ENCODE data around the gene TGFBR3. TPM values are rescaled to one million over a fixed set of nuclear protein-coding genes. Genes with fewer than 3 reads are reported as not detected.

TGFBR3 gene
- total and polyA plus RNA-seq, 3 experiments from 2014 or later, result 28.8 to 78.5 (median 29.9) TPM

GRCh38 chr1:91637539-91637994, 248.4 kb downstream of the TGFBR3 start:
- H3K36me3 Mint-ChIP-seq, result peaks cover 0 to 14% (median 2%) of the 10 kb centered on the region in 3 donors
- H3K4me1 Mint-ChIP-seq, result peaks cover 6 to 10% (median 7%) of the 10 kb centered on the region in 3 donors
- POLR2A ChIA-PET, result interaction anchor here (0.6 kb wide), 1 partner anchor 1165 kb away, joined by 5 read pairs; no protein-coding TSS in a partner anchor

GRCh38 chr1:91635763-91636162, 250.2 kb downstream of the TGFBR3 start:
- H3K27ac Mint-ChIP-seq, result no peak overlapping the region
- H3K27ac ChIP-seq (ENCODE audit: low read depth, low read length), result no peak overlapping the region
- no peaks in the 10 kb centered on the region for H3K27me3 ChIP-seq (ENCODE audit: insufficient read depth, low read length, poor library complexity, severe bottlenecking)
- H3K4me3 Mint-ChIP-seq, result no peak overlapping the region
- no peaks in the 10 kb centered on the region for H3K27me3 Mint-ChIP-seq
- H3K36me3 Mint-ChIP-seq, result peaks cover 0 to 9% (median 0%) of the 10 kb centered on the region in 3 donors
- H3K4me3 ChIP-seq (ENCODE audit: low read length), result no peak overlapping the region
- ChIA-PET CTCF (no interaction called here), POLR2A (no interaction called here)
- H3K4me1 Mint-ChIP-seq, result peaks cover 6 to 16% (median 12%) of the 10 kb centered on the region in 3 donors
- H3K9me3 Mint-ChIP-seq, result peaks cover 0 to 2% (median 0%) of the 10 kb centered on the region in 5 donors
- DNase-seq, result no peak
- no peaks in the 10 kb centered on the region for H3K4me1 ChIP-seq (ENCODE audit: insufficient read depth, low read length)
- no peaks in the 10 kb centered on the region for H3K9me3 ChIP-seq (ENCODE audit: low read length)
- no peaks in the 10 kb centered on the region for H3K36me3 ChIP-seq (ENCODE audit: insufficient read depth, low read length)

More at GRCh38 chr1:91637539-91637994, 248.4 kb downstream of the TGFBR3 start:
- H3K27me3 Mint-ChIP-seq, result peaks cover 0 to 1% of the 10 kb centered on the region in 2 donors
- no peaks in the 10 kb centered on the region for H3K9me3 ChIP-seq (ENCODE audit: low read length)
- no peaks in the 10 kb centered on the region for H3K27me3 ChIP-seq (ENCODE audit: insufficient read depth, low read length, poor library complexity, severe bottlenecking)
- peaks cover 0 to 9% (median 5%) of the 10 kb centered on the region in 5 donors for H3K9me3 Mint-ChIP-seq
- CTCF ChIA-PET, result no interaction called here
- no peak for DNase-seq
- no peak overlapping the region for H3K27ac ChIP-seq (ENCODE audit: low read depth, low read length)
- no peaks in the 10 kb centered on the region for H3K36me3 ChIP-seq (ENCODE audit: insufficient read depth, low read length)
- no peak overlapping the region for H3K4me3 ChIP-seq (ENCODE audit: low read length)
- H3K4me3 Mint-ChIP-seq, result no peak overlapping the region
- H3K27ac Mint-ChIP-seq, result peak overlapping the region in 1 of 8 donors; percentile 83
- no peaks in the 10 kb centered on the region for H3K4me1 ChIP-seq (ENCODE audit: insufficient read depth, low read length)

GRCh38 chr1:91633438-91633837, 252.5 kb downstream of the TGFBR3 start:
- no peak for DNase-seq
- Histone ChIP-seq H3K4me3 (ENCODE audit: low read length) (no peak overlapping the region), H3K36me3 (ENCODE audit: insufficient read depth, low read length) (no peaks in the 10 kb centered on the region), H3K27ac (ENCODE audit: low read depth, low read length) (no peak overlapping the region), H3K9me3 (ENCODE audit: low read length) (no peaks in the 10 kb centered on the region), H3K27me3 (ENCODE audit: insufficient read depth, low read length, poor library complexity, severe bottlenecking) (no peaks in the 10 kb centered on the region), H3K4me1 (ENCODE audit: insufficient read depth, low read length) (no peaks in the 10 kb centered on the region)
- peaks cover 6 to 16% (median 12%) of the 10 kb centered on the region in 3 donors for H3K4me1 Mint-ChIP-seq
- H3K27ac Mint-ChIP-seq, result peak overlapping the region in 4 of 8 donors; percentile 3 to 73 (median 32)
- H3K9me3 Mint-ChIP-seq, result peaks cover 0 to 4% (median 0%) of the 10 kb centered on the region in 5 donors
- ChIA-PET CTCF (no interaction called here), POLR2A (no interaction called here)
- H3K27me3 Mint-ChIP-seq, result no peaks in the 10 kb centered on the region
- H3K36me3 Mint-ChIP-seq, result peaks cover 0 to 9% (median 0%) of the 10 kb centered on the region in 3 donors
- H3K4me3 Mint-ChIP-seq, result no peak overlapping the region

- CTCF ChIA-PET, result no interaction called here
- no peaks in the 10 kb centered on the region for H3K27me3 Mint-ChIP-seq
- no peaks in the 10 kb centered on the region for H3K36me3 ChIP-seq (ENCODE audit: insufficient read depth, low read length)
Measured at GRCh38 chr1:91631718-91632330, 254.1 kb downstream of the TGFBR3 start.

GRCh38 chr1:91630803-91631202, 255.1 kb downstream of the TGFBR3 start:
- Histone ChIP-seq H3K27me3 (ENCODE audit: insufficient read depth, low read length, poor library complexity, severe bottlenecking) (no peaks in the 10 kb centered on the region), H3K4me1 (ENCODE audit: insufficient read depth, low read length) (no peaks in the 10 kb centered on the region), H3K36me3 (ENCODE audit: insufficient read depth, low read length) (no peaks in the 10 kb centered on the region), H3K4me3 (ENCODE audit: low read length) (no peak overlapping the region), H3K27ac (ENCODE audit: low read depth, low read length) (no peak overlapping the region), H3K9me3 (ENCODE audit: low read length) (no peaks in the 10 kb centered on the region)
- Mint-ChIP-seq H3K4me1 (peaks cover 6 to 16% (median 12%) of the 10 kb centered on the region in 3 donors), H3K9me3 (peaks cover 0 to 4% (median 0%) of the 10 kb centered on the region in 5 donors), H3K27me3 (no peaks in the 10 kb centered on the region), H3K4me3 (no peak overlapping the region), H3K36me3 (peaks cover 0 to 13% (median 0%) of the 10 kb centered on the region in 3 donors), H3K27ac (no peak overlapping the region)
- POLR2A ChIA-PET, result no interaction called here
- no peak for DNase-seq
- CTCF ChIA-PET, result no interaction called here

More at GRCh38 chr1:91631718-91632330, 254.1 kb downstream of the TGFBR3 start:
- H3K27me3 ChIP-seq (ENCODE audit: insufficient read depth, low read length, poor library complexity, severe bottlenecking), result no peaks in the 10 kb centered on the region
- Mint-ChIP-seq H3K27ac (peak overlapping the region in 3 of 8 donors; percentile 5 to 32 (median 6)), H3K4me3 (no peak overlapping the region), H3K36me3 (peaks cover 0 to 13% (median 0%) of the 10 kb centered on the region in 3 donors), H3K9me3 (peaks cover 0 to 4% (median 0%) of the 10 kb centered on the region in 5 donors), H3K4me1 (peaks cover 6 to 16% (median 12%) of the 10 kb centered on the region in 3 donors)
- POLR2A ChIA-PET, result no interaction called here
- H3K27ac ChIP-seq (ENCODE audit: low read depth, low read length), result no peak overlapping the region
- no peaks in the 10 kb centered on the region for H3K4me1 ChIP-seq (ENCODE audit: insufficient read depth, low read length)
- no peak overlapping the region for H3K4me3 ChIP-seq (ENCODE audit: low read length)
- no peak for DNase-seq
- H3K9me3 ChIP-seq (ENCODE audit: low read length), result no peaks in the 10 kb centered on the region

Other genes starting within 250 kb of the TGFBR3 start
- not detected for gene BRDT, start 63.2 kb upstream of the TGFBR3 start, total RNA-seq
- gene BRDT, start 63.2 kb upstream of the TGFBR3 start, polyA plus RNA-seq, result not detected
- gene EPHX4, start 143.8 kb upstream of the TGFBR3 start, total RNA-seq, result under 1 TPM; 0.15 to 0.62 TPM
- 2.2 TPM for gene EPHX4, start 143.8 kb upstream of the TGFBR3 start, polyA plus RNA-seq
- under 1 TPM; 0.38 to 0.39 TPM for gene SETSIP, start 189.3 kb upstream of the TGFBR3 start, total RNA-seq
- gene SETSIP, start 189.3 kb upstream of the TGFBR3 start, polyA plus RNA-seq, result not detected
- gene BTBD8, start 194.2 kb upstream of the TGFBR3 start, total RNA-seq, result 1 to 10 TPM; 1.2 to 1.4 TPM
- gene BTBD8, start 194.2 kb upstream of the TGFBR3 start, polyA plus RNA-seq, result 0.58 TPM

Measured in CD8-positive, alpha-beta memory T cell (primary cell).